Measurements from ENCODE around the gene TSPYL6. TPM values are rescaled to one million over a fixed set of nuclear protein-coding genes. Genes with fewer than 3 reads are reported as not detected.

The TSPYL6 gene
- total and polyA plus RNA-seq, 2 of the 4 experiments (the other 2 are of a cell fraction), result not detected

- whole genome bisulfite sequencing, 2 experiments (ENCODE audit: extremely low coverage in 2 of 2, insufficient read length in 1 of 2), result no CpG with 5 or more reads among the region's 2 CpGs
- intact Hi-C loops (cut with micrococcal nuclease) (loop anchor here (5.0 to 10.0 kb wide), 2 partner anchors 251 to 318 kb away; partner anchors contain the start of gene SPTBN1), in situ Hi-C loops (cut with MboI; ENCODE audit: low sequenced_read_pairs) (no loop called here), dilution Hi-C loops (cut with HindIII; ENCODE audit: low sequenced_read_pairs, unreplicated experiment) (no loop called here)
- TF ChIP-seq CEBPB (IDR thresholded peaks at IDR 0.05; ENCODE audit: low read depth, low read length), result no peak
- TF ChIP-seq SMC3 (IDR thresholded peaks at IDR 0.05; ENCODE audit: low read depth, low read length), result peak; percentile 41; the same call in 1 of the 2 replicates
- peak; percentile 60 for TF ChIP-seq CTCF (conservative IDR thresholded peaks at IDR 0.05; ENCODE audit: low read depth, low read length)
- TF ChIP-seq RAD21 (IDR thresholded peaks at IDR 0.05; ENCODE audit: low read length), result peak; percentile 56
- no peak for TF ChIP-seq CHD1 (IDR thresholded peaks at IDR 0.05; ENCODE audit: low read depth, low read length)
- TF ChIP-seq FOS (IDR thresholded peaks at IDR 0.05; ENCODE audit: low read depth, low read length), result no peak
- Histone ChIP-seq H2AK9ac (replicated peaks; ENCODE audit: low read depth, low read length, poor library complexity) (no peak overlapping the region), H3K9ac (ENCODE audit: low read depth, low read length) (no peak overlapping the region), H2AK5ac (ENCODE audit: low read depth, low read length) (no peak overlapping the region), H3K4ac (ENCODE audit: low read depth, low read length) (no peak overlapping the region), H3K79me1 (ENCODE audit: low read depth in 1 of 2, low read length in 2 of 2) (no peaks in the 10 kb centered on the region), H3K27ac (ENCODE audit: insufficient read depth, low read length) (no peak overlapping the region), H4K5ac (ENCODE audit: low read depth, low read length) (no peak overlapping the region), H3K36me3 (ENCODE audit: control insufficient read depth, insufficient read depth, low read length) (no peaks in the 10 kb centered on the region), H2AFZ (replicated peaks; ENCODE audit: low read length, poor library complexity) (no peak overlapping the region), H3K4me3 (ENCODE audit: insufficient read depth, low read depth, low read length) (no peak overlapping the region), H3K27me3 (ENCODE audit: control insufficient read depth, insufficient read depth, low read length) (no peaks in the 10 kb centered on the region), H3K4me2 (ENCODE audit: low read depth, low read length) (no peak overlapping the region), H3K23ac (ENCODE audit: low read depth, low read length) (no peak overlapping the region), H3K4me1 (ENCODE audit: control insufficient read depth, insufficient read depth, low read length) (peaks cover 6% of the 10 kb centered on the region; the same call in 1 of the 2 replicates), H3K9me1 (ENCODE audit: insufficient read depth, low read length) (no peaks in the 10 kb centered on the region), H2BK120ac (ENCODE audit: low read depth, low read length) (no peak overlapping the region), H3K14ac (replicated peaks; ENCODE audit: low read depth, low read length) (no peak overlapping the region), H4K8ac (ENCODE audit: low read depth in 2 of 2, low read length in 2 of 2) (no peak overlapping the region), H2BK15ac (ENCODE audit: low read depth, low read length) (no peak overlapping the region), H4K91ac (ENCODE audit: insufficient read depth, low read depth, low read length) (no peak overlapping the region), H2BK5ac (ENCODE audit: low read depth, low read length, poor library complexity, severe bottlenecking) (no peak overlapping the region), H3K9me3 (ENCODE audit: control insufficient read depth, insufficient read depth, low read length) (no peaks in the 10 kb centered on the region), H3K56ac (ENCODE audit: extremely low read depth, insufficient read depth, low read length) (no peak overlapping the region), H3K18ac (ENCODE audit: low read depth, low read length) (no peak overlapping the region), H2BK20ac (ENCODE audit: low read depth, low read length) (no peak overlapping the region), H4K20me1 (ENCODE audit: insufficient read depth, low read length) (no peaks in the 10 kb centered on the region)
- ATAC-seq (ENCODE audit: low read depth) (peak; percentile 42; the same call in 1 of the 2 replicates), DNase-seq (peak; percentile 46)
- ChIA-PET POLR2A (ENCODE audit: unreplicated experiment) (no interaction called here), CTCF (interaction anchor here (0.6 to 1.2 kb wide), 2 partner anchors 30 to 47 kb away, joined by 3 read pairs; no protein-coding TSS in a partner anchor)
- no TSS peak for BruUV-seq (replicated peaks)
Observed at GRCh38 chr2:54206596-54206995, 49.4 kb downstream of the TSPYL6 start.

All from IMR-90 (cell line).